Vagina (tissue), 2 donors: Measurements from ENCODE around the gene B9D1. TPM values are rescaled to one million over a fixed set of nuclear protein-coding genes. Genes with fewer than 3 reads are reported as not detected.

Experiments
- DNase-seq, 2 donors: peaks; one replicate each; pipeline ENCODE4 v3.0.0-alpha.2; 2017; ENCODE audit errors: extremely low spot score in 2 of 2
- H3K27ac ChIP-seq: fragments of 200-600 bp; sonication (generic); one replicate; pipeline ENCODE4 v1.5.1; 2019
- H3K27me3 ChIP-seq: fragments of 200-600 bp; sonication (generic); one replicate; pipeline ENCODE4 v1.5.1; 2019
- H3K36me3 ChIP-seq, 2 donors: fragments of 200-600 bp; sonication (generic); one replicate each; pipeline ENCODE4 v1.5.1; 2017 to 2019
- H3K4me1 ChIP-seq: fragments of 200-600 bp; sonication (generic); one replicate; pipeline ENCODE4 v1.5.1; 2019
- H3K4me3 ChIP-seq, 2 donors: fragments of 200-600 bp; sonication (generic); 1 replicate in 1 of 2; 2 replicates in 1 of 2; pipeline ENCODE4 v1.5.1; 2016 to 2019
- H3K9me3 ChIP-seq: fragments of 200-600 bp; sonication (generic); one replicate; pipeline ENCODE4 v1.5.1; 2019
- POLR2A ChIP-seq, 2 donors: fragments of 450-650 bp; IDR thresholded peaks; one replicate each; pipeline ENCODE4 v1.6.1; 2017; ENCODE audit warnings: antibody characterized with exemption in 2 of 2, mild to moderate bottlenecking in 2 of 2, moderate library complexity in 2 of 2
- POLR2AphosphoS5 ChIP-seq, 2 donors: sonication (generic); formaldehyde crosslinking; IDR thresholded peaks; one replicate each; pipeline ENCODE4 v1.9.0; 2017; ENCODE audit warnings: antibody characterized with exemption in 2 of 2, mild to moderate bottlenecking in 2 of 2, low read depth in 1 of 2; ENCODE audit not compliant: insufficient read depth in 1 of 2
- intact Hi-C: fragments of 100-400 bp; cut with DNase I; formaldehyde crosslinking; loops from one replicate; pipeline ENCODE4 v1.15.1; 2023
- total RNA-seq: library from RNA; depleted of rRNA; stranded (reverse); fragments of >200 nt; gene quantifications from one replicate; pipeline ENCODE4 v1.2.3, GENCODE V29; 2016
- TF ChIP-seq, protein P1 (sequence below), 3 experiments: fragments of 450-650 bp in 2 of 3; fragments of 200-600 bp in 1 of 3; sonication (generic) in 1 of 3; IDR thresholded peaks; one replicate each; pipeline ENCODE4 v1.5.1; 2017 to 2019; ENCODE audit warnings: antibody characterized with exemption in 3 of 3, mild to moderate bottlenecking in 2 of 3, moderate library complexity in 2 of 3

B9D1 gene
- total RNA-seq, 1 donor from 2014 or later, result 50.6 TPM

DNA sequence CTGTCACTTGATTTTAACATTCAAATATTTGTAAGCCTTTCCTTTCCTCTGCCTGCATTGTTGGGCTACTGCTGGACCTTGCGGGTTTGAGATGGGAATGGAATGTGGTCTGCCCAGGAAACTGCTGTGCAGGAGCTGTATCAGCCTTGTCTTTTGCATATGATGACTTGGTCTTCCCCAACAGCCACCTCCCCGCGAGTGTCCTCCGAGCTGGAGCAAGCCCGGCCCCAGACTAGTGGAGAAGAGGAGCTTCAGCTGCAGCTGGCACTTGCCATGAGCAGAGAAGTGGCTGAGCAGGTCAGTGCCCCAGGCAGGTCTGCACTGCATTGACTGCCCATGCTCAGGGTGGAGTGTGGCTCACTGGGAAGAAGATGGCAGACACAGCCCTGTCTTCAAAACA is 52.8 kb downstream of the B9D1 start:
- H3K27me3 ChIP-seq, result no peaks in the 10 kb centered on the region
- H3K4me1 ChIP-seq, result peaks cover 76% of the 10 kb centered on the region
- TF ChIP-seq POLR2AphosphoS5 (IDR thresholded peaks at IDR 0.05; ENCODE audit: insufficient read depth in 1 of 2, low read depth in 1 of 2), result no peak
- TF ChIP-seq, protein P1, sequence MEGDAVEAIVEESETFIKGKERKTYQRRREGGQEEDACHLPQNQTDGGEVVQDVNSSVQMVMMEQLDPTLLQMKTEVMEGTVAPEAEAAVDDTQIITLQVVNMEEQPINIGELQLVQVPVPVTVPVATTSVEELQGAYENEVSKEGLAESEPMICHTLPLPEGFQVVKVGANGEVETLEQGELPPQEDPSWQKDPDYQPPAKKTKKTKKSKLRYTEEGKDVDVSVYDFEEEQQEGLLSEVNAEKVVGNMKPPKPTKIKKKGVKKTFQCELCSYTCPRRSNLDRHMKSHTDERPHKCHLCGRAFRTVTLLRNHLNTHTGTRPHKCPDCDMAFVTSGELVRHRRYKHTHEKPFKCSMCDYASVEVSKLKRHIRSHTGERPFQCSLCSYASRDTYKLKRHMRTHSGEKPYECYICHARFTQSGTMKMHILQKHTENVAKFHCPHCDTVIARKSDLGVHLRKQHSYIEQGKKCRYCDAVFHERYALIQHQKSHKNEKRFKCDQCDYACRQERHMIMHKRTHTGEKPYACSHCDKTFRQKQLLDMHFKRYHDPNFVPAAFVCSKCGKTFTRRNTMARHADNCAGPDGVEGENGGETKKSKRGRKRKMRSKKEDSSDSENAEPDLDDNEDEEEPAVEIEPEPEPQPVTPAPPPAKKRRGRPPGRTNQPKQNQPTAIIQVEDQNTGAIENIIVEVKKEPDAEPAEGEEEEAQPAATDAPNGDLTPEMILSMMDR (IDR thresholded peaks at IDR 0.05), result no peak
- TF ChIP-seq POLR2A (IDR thresholded peaks at IDR 0.05), result no peak
- DNase-seq, result no peak
- peaks cover 0 to 43% of the 10 kb centered on the region in 2 donors for H3K36me3 ChIP-seq
- no peak overlapping the region for H3K27ac ChIP-seq
- intact Hi-C loops, result no loop called here
- no peaks in the 10 kb centered on the region for H3K9me3 ChIP-seq
- no peak overlapping the region for H3K4me3 ChIP-seq

DNA sequence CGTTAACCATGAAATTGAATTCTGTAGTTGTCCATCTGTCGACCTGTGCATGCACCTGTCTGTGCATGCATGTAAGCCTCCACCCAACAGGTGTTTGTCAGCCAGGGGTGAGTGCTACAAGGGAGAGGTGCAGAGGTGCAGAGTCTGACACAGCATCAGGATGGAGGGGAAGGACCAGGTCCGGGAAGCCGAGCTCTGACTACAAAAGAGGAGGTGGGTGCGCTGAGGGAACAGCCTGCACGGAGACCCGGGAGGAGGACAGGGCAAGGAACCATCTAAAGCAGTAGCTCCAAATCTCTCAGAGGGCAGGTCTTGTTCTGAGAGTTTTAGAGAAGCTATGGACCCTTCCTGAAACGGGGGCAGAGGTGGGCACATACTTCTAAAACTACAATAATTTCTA is 54.1 kb downstream of the B9D1 start:
- Histone ChIP-seq H3K4me1 (peaks cover 71% of the 10 kb centered on the region), H3K4me3 (no peak overlapping the region), H3K27me3 (no peaks in the 10 kb centered on the region), H3K9me3 (no peaks in the 10 kb centered on the region), H3K36me3 (peaks cover 0 to 39% of the 10 kb centered on the region in 2 donors), H3K27ac (no peak overlapping the region)
- TF ChIP-seq POLR2A (IDR thresholded peaks at IDR 0.05), result no peak
- TF ChIP-seq, protein P1 (IDR thresholded peaks at IDR 0.05), result no peak
- TF ChIP-seq POLR2AphosphoS5 (IDR thresholded peaks at IDR 0.05; ENCODE audit: insufficient read depth in 1 of 2, low read depth in 1 of 2), result no peak
- no peak for DNase-seq
- intact Hi-C loops, result no loop called here

DNA sequence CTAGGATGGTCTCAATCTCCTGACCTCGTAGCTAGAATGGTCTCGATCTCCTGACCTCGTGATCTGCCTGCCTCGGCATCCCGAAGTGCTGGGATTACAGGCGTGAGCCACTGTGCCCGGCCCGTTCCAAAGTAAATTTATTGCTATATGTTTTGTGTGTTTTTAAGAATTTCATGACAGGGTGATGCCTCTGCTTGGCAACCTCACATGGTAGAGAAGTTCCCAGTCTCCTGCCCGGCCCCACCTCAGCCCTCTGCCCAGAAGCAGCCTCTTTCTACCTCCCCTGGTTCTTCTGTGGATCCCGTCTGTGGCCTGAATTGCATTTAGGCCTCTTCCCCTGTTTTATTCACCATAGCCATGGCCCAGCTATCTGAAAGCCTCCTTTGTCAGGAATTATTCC is 55.0 kb downstream of the B9D1 start:
- intact Hi-C loops, result no loop called here
- Histone ChIP-seq H3K4me3 (no peak overlapping the region), H3K36me3 (peaks cover 0 to 30% of the 10 kb centered on the region in 2 donors), H3K27me3 (no peaks in the 10 kb centered on the region), H3K27ac (no peak overlapping the region), H3K4me1 (peaks cover 65% of the 10 kb centered on the region), H3K9me3 (no peaks in the 10 kb centered on the region)
- no peak for DNase-seq
- TF ChIP-seq POLR2A (IDR thresholded peaks at IDR 0.05) (no peak), POLR2AphosphoS5 (IDR thresholded peaks at IDR 0.05; ENCODE audit: insufficient read depth in 1 of 2, low read depth in 1 of 2) (no peak)
- TF ChIP-seq, protein P1 (IDR thresholded peaks at IDR 0.05), result no peak

DNA sequence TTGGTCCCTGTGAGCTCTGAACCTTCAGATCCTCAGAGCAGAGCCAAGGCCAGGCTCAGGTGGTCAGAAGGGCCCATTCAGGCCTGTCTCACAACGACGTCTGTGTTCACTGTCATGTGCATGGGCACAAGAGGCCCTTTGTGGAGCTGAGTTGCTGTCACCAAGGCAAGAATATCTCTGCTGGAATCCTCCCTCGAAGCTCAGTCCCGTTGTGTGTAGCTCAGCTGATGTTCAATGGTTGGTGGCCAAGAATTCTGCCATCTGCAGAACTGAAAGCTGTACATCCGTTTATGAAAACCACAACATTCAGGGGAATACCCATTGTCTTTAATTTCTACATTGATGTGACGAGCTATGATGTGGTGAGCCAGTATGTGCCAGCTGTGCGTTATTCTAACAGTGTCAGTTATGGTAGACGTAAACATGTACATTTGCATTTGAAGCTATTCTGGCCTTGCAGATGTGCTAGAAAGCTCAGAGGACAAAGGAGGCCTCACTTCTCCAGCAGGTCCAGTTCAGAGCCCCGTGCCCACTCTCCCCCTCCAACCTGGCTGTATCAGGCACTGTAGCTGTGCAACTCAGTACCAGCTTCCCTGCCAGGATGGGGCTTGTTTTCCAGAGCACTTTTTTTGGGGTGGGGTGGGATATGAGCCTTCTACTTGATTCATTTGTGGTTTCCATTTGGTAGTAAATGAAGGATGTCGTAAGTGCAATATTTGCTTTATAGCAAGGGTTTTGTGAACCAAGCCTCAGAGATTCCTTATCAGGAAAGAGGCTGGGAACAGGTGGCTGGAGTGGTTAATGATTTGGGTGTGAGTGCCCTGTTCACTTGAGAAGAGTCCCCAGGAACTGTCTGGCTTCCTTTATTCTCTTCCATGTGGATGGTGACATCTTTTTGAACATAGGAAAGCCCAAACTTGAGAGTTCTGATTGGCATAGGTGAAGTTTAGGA is 56.1 kb downstream of the B9D1 start:
- intact Hi-C loops, result no loop called here
- H3K4me3 ChIP-seq, result no peak overlapping the region
- no peaks in the 10 kb centered on the region for H3K9me3 ChIP-seq
- DNase-seq, result no peak
- peaks cover 65% of the 10 kb centered on the region for H3K4me1 ChIP-seq
- H3K36me3 ChIP-seq, result peaks cover 0 to 21% of the 10 kb centered on the region in 2 donors
- H3K27ac ChIP-seq, result no peak overlapping the region
- H3K27me3 ChIP-seq, result no peaks in the 10 kb centered on the region
- TF ChIP-seq POLR2AphosphoS5 (IDR thresholded peaks at IDR 0.05; ENCODE audit: insufficient read depth in 1 of 2, low read depth in 1 of 2) (no peak), POLR2A (IDR thresholded peaks at IDR 0.05) (no peak)
- TF ChIP-seq, protein P1 (IDR thresholded peaks at IDR 0.05), result no peak

DNA sequence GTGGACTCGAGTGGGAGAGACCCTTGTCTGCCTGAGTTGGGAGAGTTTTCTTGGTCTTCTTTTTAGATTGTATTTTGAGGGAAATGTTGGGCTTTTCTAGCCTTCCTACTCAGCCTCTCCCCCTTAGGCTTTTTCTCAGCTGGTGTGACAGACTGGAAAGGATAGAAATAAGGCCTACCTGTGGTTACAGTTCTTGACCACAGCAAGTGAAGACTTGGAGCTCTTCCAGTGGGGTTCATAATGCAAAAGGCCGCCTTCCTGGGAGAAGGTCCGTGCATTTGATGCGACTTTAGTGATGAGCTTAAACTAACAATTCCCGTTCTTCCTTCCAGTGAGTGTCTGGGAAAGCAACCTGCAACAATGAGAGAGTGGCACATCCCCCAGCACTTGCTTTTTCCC is 56.8 kb downstream of the B9D1 start:
- Histone ChIP-seq H3K9me3 (no peaks in the 10 kb centered on the region), H3K4me3 (no peak overlapping the region), H3K27me3 (no peaks in the 10 kb centered on the region), H3K27ac (no peak overlapping the region), H3K36me3 (peaks cover 0 to 17% of the 10 kb centered on the region in 2 donors), H3K4me1 (peaks cover 72% of the 10 kb centered on the region)
- no peak for DNase-seq
- intact Hi-C loops, result no loop called here
- TF ChIP-seq POLR2A (IDR thresholded peaks at IDR 0.05) (no peak), POLR2AphosphoS5 (IDR thresholded peaks at IDR 0.05; ENCODE audit: insufficient read depth in 1 of 2, low read depth in 1 of 2) (no peak)
- TF ChIP-seq, protein P1 (IDR thresholded peaks at IDR 0.05), result no peak
